Measurements from ENCODE around the gene TCF12. TPM values are rescaled to one million over a fixed set of nuclear protein-coding genes. Genes with fewer than 3 reads are reported as not detected.

TCF12 gene
- total and polyA plus RNA-seq, 8 donors: 7.7 to 67.4 (median 27.3) TPM

DNA sequence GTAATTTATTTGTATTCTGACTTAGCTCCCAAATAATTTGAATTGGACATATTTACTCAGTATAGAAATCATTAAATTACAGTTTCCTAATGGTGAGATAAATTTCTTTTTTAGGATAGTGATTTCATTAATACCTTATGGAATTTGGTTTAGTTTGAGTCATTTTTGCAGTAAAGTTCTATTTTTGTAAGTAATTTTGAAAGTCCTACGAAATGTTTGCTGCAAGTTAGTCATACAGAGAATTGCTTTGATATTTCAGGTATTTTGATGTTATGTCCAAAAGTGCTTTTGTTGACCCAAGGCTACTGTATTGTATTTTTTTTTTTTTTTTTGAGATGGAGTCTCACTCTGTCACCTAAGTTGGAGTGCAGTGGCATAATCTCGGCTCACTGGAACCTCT, 41.7 kb downstream of the TCF12 start:
- no peaks in the 10 kb centered on the region for H3K36me3 ChIP-seq
- no peaks in the 10 kb centered on the region for H3K27me3 ChIP-seq
- ATAC-seq (no peak), FAIRE-seq (no peak), DNase-seq (no peak)
- no peaks in the 10 kb centered on the region for H3K9me3 ChIP-seq
- TF ChIP-seq, protein P1, sequence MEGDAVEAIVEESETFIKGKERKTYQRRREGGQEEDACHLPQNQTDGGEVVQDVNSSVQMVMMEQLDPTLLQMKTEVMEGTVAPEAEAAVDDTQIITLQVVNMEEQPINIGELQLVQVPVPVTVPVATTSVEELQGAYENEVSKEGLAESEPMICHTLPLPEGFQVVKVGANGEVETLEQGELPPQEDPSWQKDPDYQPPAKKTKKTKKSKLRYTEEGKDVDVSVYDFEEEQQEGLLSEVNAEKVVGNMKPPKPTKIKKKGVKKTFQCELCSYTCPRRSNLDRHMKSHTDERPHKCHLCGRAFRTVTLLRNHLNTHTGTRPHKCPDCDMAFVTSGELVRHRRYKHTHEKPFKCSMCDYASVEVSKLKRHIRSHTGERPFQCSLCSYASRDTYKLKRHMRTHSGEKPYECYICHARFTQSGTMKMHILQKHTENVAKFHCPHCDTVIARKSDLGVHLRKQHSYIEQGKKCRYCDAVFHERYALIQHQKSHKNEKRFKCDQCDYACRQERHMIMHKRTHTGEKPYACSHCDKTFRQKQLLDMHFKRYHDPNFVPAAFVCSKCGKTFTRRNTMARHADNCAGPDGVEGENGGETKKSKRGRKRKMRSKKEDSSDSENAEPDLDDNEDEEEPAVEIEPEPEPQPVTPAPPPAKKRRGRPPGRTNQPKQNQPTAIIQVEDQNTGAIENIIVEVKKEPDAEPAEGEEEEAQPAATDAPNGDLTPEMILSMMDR (IDR thresholded peaks at IDR 0.05): no peak
- no peak overlapping the region for H3K27ac ChIP-seq
- no peak overlapping the region for H3K4me3 ChIP-seq
- 94 to 96% methylated on average over 2 of the region's 2 CpGs for WGBS, 2 donors
- peaks cover 0 to 25% (median 8%) of the 10 kb centered on the region in 3 donors for H3K4me1 ChIP-seq
- intact Hi-C loops (cut with DNase I): no loop called here

DNA sequence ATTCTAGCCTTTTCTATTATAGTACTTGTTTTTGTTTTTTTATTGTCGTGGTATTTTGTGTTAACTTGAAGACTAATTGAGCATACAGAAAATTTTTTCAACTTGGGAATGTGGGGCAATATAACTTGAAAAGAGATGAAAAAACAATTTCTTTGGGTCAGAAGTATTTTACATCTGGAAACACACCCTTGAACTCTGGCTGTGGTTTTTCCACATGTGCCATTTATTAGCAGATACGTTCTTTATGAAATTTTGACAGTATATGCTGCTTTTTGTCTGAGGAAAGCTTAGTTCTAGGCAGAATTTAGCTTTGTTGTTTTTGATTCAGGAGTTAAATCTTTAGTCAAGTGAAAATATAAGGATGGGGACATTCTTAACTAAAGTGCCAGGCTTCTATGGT, 44.7 kb downstream of the TCF12 start:
- no peak for DNase-seq
- no peak for FAIRE-seq
- 93 to 94% methylated on average over 2 of the region's 2 CpGs for WGBS, 2 donors
- peaks cover 4 to 29% (median 8%) of the 10 kb centered on the region in 3 donors for H3K4me1 ChIP-seq
- ATAC-seq: no peak
- intact Hi-C loops (cut with DNase I): no loop called here
- no peaks in the 10 kb centered on the region for H3K9me3 ChIP-seq
- no peaks in the 10 kb centered on the region for H3K36me3 ChIP-seq
- H3K4me3 ChIP-seq: no peak overlapping the region
- TF ChIP-seq, protein P1 (IDR thresholded peaks at IDR 0.05): no peak
- no peaks in the 10 kb centered on the region for H3K27me3 ChIP-seq
- H3K27ac ChIP-seq: no peak overlapping the region

DNA sequence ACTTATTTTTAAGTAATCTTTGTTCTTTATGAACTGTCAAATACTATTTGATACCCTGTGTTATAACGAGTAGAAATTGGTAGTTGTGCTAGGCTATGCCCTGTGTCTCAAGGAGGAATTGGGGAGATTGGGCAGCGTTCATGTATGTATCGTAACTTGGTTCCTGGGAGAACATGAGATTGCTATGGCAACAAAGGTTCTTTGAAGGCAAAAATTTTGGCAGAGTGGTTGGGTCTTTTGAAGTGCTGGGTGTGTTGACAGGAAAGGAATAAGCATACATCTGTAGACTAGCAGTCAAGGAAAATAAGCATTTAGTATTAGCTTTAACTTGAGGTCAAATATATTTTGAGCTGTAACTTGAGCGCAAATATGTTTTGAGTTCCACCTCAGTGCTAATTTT, 45.3 kb downstream of the TCF12 start:
- H3K27ac ChIP-seq: no peak overlapping the region
- H3K27me3 ChIP-seq: no peaks in the 10 kb centered on the region
- DNase-seq: no peak
- ATAC-seq: peak in 1 of 4 donors; percentile 11
- intact Hi-C loops (cut with DNase I): no loop called here
- no peak for FAIRE-seq
- WGBS, 2 donors: 89 to 91% methylated on average over 4 of the region's 4 CpGs
- no peaks in the 10 kb centered on the region for H3K36me3 ChIP-seq
- TF ChIP-seq, protein P1 (IDR thresholded peaks at IDR 0.05): no peak
- H3K4me3 ChIP-seq: no peak overlapping the region
- peaks cover 4 to 32% (median 8%) of the 10 kb centered on the region in 3 donors for H3K4me1 ChIP-seq
- H3K9me3 ChIP-seq: no peaks in the 10 kb centered on the region

DNA sequence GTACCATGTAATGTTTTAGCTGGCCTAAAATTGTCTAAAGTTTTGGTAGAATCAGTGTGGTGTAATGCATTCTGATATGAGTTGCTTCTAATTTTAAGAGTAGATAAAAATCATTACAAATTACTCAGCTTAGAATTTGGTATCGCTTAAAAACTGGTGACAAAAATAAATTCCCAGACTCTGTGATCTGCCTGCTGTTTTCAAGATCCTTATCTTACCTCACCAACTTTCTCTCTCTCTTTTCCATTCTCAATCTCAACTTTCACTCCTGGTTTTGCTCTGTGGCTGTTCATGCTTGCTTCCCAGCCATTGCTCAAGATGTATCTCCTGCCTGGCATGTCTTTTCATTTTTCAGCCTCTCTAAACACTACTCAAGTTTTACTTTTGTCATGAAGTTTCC, 45.7 kb downstream of the TCF12 start:
- no peaks in the 10 kb centered on the region for H3K9me3 ChIP-seq
- ATAC-seq (peak in 2 of 4 donors; percentile 11 to 47), FAIRE-seq (no peak), DNase-seq (no peak)
- 60 to 72% methylated on average over 1 of the region's 1 CpG for WGBS, 2 donors
- H3K27ac ChIP-seq: no peak overlapping the region
- H3K4me3 ChIP-seq: no peak overlapping the region
- no peaks in the 10 kb centered on the region for H3K36me3 ChIP-seq
- intact Hi-C loops (cut with DNase I): no loop called here
- H3K27me3 ChIP-seq: no peaks in the 10 kb centered on the region
- TF ChIP-seq, protein P1 (IDR thresholded peaks at IDR 0.05): no peak
- peaks cover 4 to 36% (median 8%) of the 10 kb centered on the region in 3 donors for H3K4me1 ChIP-seq

DNA sequence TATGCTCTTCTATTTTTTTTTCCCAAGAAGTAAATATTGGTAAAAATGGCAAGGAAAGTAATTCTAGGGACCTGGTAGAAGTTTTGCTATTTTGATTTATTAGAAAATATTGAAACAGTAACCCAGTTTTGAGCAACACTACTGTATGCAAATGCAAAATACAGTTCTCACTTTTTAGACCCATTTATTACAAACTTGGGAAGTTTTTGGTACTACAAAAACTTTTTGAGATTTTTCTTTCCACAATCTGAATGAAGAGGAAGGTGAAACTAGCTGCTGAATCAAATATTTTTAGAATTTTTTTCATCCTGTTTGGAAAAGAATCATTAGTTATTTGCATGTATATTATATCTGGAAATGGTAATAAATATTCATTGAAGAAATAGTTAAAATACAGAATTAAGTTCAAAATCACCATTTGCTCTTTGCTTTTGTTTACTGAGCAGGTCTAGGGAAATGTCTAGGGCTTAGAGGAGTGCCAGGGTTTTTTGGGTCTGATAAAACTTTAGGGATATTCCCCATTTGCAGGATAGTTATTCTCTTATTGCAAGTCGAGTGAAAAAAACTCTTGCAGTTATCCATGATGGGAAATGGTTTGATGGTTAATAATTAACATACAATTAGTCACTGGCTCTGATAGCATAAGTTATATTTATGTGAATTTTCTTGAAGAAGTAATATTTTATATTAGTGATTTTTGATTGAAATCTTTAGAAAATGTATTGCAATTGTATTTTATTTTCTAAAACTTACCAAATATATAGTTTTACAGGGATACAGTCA, 47.0 kb downstream of the TCF12 start:
- no peaks in the 10 kb centered on the region for H3K9me3 ChIP-seq
- FAIRE-seq: no peak
- TF ChIP-seq, protein P1 (IDR thresholded peaks at IDR 0.05): no peak
- H3K4me1 ChIP-seq: peaks cover 4 to 33% (median 8%) of the 10 kb centered on the region in 3 donors
- no peaks in the 10 kb centered on the region for H3K27me3 ChIP-seq
- H3K4me3 ChIP-seq: no peak overlapping the region
- no peak for DNase-seq
- no peak overlapping the region for H3K27ac ChIP-seq
- 7 to 22% methylated on average over 1 of the region's 1 CpG for WGBS, 2 donors
- intact Hi-C loops (cut with DNase I): no loop called here
- no peaks in the 10 kb centered on the region for H3K36me3 ChIP-seq
- ATAC-seq: peak in 2 of 4 donors; percentile 46 to 50

All from pancreas (tissue), 10 donors.